ENCODE results near the gene BLOC1S4.
"Not testable (repeated sequence)": the region's sequence is repeated elsewhere in the genome, so short reads cannot be mapped to it uniquely, and the experiment has no call there.

BLOC1S4 gene

GRCh38 chr4:6718932-6719610 is 3.1 kb downstream of the BLOC1S4 start:
- DNase-seq, result no peak

- DNase-seq, result no peak
These were observed 3.7 kb downstream of the BLOC1S4 start for GRCh38 chr4:6719611-6720179.

GRCh38 chr4:6720202-6720699 is 4.3 kb downstream of the BLOC1S4 start:
- DNase-seq, result peak; percentile 73

- no peak for DNase-seq
These were observed 5.1 kb downstream of the BLOC1S4 start for GRCh38 chr4:6721121-6721520.

- DNase-seq, result no peak
These were observed 6.9 kb downstream of the BLOC1S4 start for GRCh38 chr4:6722891-6723290.

- no peak for DNase-seq
These were observed 7.9 kb downstream of the BLOC1S4 start for GRCh38 chr4:6723851-6724250.

GRCh38 chr4:6724421-6725111 is 8.6 kb downstream of the BLOC1S4 start:
- DNase-seq, result peak; percentile 60

GRCh38 chr4:6725427-6725961 is 9.5 kb downstream of the BLOC1S4 start:
- not testable (repeated sequence) for DNase-seq

- DNase-seq, result peak; percentile 70
These were observed 11.3 kb downstream of the BLOC1S4 start for GRCh38 chr4:6727081-6727942.

- peak; percentile 39 for DNase-seq
These were observed 11.9 kb downstream of the BLOC1S4 start for GRCh38 chr4:6727943-6728250.

- DNase-seq, result no peak
These were observed 12.5 kb downstream of the BLOC1S4 start for GRCh38 chr4:6728320-6729029.

GRCh38 chr4:6730603-6731317 is 14.8 kb downstream of the BLOC1S4 start:
- no peak for DNase-seq

GRCh38 chr4:6731318-6731675 is 15.3 kb downstream of the BLOC1S4 start:
- DNase-seq, result no peak

- no peak for DNase-seq
These were observed 15.8 kb downstream of the BLOC1S4 start for GRCh38 chr4:6731780-6732179.

- DNase-seq, result peak; percentile 71
These were observed 16.7 kb downstream of the BLOC1S4 start for GRCh38 chr4:6732441-6733357.

GRCh38 chr4:6733358-6734164 is 17.6 kb downstream of the BLOC1S4 start:
- DNase-seq, result no peak

- no peak for DNase-seq
These were observed 18.3 kb downstream of the BLOC1S4 start for GRCh38 chr4:6734165-6734786.

- no peak for DNase-seq
These were observed 23.9 kb downstream of the BLOC1S4 start for GRCh38 chr4:6739920-6740319.

GRCh38 chr4:6740347-6740746 is 24.4 kb downstream of the BLOC1S4 start:
- no peak for DNase-seq

All from fibroblast of skin of scalp (primary cell).